Measurements from ENCODE around the gene OR52E4.

Gene OR52E4

DNA sequence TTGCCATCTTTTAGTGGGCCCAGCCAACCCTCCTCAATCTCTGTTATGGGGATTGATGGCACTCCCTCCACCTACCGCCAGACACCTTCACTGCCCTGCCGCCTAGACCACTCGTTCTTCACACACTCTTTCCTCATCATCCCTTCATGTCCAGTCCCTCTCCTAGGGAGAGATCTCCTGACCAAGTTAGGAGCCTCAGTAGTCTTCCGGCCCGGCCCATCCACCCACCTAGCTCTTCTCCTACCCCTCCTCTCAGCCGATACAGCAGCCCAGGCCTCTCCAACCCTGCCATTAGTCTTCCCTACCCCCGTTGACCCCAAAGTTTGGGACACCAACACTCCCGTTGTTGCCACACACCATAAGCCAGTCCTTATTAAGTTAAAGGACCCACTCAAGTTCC lies 50.6 kb downstream of the OR52E4 start:
- no peak for DNase-seq (ENCODE audit: low read depth in 2 of 2)
- TF ChIP-seq, protein P1, sequence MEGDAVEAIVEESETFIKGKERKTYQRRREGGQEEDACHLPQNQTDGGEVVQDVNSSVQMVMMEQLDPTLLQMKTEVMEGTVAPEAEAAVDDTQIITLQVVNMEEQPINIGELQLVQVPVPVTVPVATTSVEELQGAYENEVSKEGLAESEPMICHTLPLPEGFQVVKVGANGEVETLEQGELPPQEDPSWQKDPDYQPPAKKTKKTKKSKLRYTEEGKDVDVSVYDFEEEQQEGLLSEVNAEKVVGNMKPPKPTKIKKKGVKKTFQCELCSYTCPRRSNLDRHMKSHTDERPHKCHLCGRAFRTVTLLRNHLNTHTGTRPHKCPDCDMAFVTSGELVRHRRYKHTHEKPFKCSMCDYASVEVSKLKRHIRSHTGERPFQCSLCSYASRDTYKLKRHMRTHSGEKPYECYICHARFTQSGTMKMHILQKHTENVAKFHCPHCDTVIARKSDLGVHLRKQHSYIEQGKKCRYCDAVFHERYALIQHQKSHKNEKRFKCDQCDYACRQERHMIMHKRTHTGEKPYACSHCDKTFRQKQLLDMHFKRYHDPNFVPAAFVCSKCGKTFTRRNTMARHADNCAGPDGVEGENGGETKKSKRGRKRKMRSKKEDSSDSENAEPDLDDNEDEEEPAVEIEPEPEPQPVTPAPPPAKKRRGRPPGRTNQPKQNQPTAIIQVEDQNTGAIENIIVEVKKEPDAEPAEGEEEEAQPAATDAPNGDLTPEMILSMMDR (IDR thresholded peaks at IDR 0.05; ENCODE audit: low read depth, low read length), result no peak
- no peak overlapping the region for H3K4me3 ChIP-seq (replicated peaks in 1 of 2; ENCODE audit: low read depth in 2 of 2, low read length in 2 of 2)

DNA sequence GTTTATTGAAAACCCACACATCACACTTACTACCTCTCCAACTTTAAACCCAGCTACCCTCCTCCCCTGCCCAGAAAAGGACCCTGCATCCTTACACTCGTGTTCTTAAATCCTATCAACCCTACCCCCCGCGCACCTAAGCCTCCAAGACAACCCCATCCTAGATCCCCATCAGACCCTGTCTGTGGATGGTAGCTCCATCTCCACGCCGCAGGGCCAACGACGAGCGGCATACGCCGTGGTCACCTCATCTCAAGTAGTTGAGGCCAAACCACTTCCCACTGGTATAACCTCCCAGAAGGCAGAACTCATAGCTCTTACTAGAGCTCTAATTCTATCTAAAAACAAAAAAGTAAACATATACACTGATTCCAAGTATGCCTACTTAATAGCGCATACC lies 52.2 kb downstream of the OR52E4 start:
- DNase-seq (ENCODE audit: low read depth in 2 of 2), result no peak
- TF ChIP-seq, protein P1 (IDR thresholded peaks at IDR 0.05; ENCODE audit: low read depth, low read length), result no peak

DNA sequence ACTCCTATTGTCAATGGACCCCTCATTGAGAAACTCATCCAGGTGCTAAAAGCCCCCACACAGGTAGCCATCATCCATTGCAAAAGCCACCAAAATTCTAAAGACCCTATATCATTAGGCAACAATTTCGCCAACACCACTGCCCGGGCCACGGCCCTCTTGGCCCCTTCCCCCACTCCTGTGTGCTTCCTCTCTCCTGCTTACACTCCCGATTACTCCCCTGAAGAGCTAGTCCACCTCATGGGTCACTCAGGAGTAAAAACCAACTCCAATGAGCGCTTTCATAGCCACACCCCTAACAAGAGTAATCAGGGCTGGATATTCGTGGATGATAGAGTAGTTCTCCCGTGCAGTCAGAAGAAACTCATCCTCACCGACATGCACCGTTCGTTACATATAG lies 52.7 kb downstream of the OR52E4 start:
- H3K4me3 ChIP-seq (replicated peaks in 1 of 2; ENCODE audit: low read depth in 2 of 2, low read length in 2 of 2), result no peak overlapping the region
- DNase-seq (ENCODE audit: low read depth in 2 of 2), result no peak
- TF ChIP-seq, protein P1 (IDR thresholded peaks at IDR 0.05; ENCODE audit: low read depth, low read length), result no peak

More for the DNA sequence above, 52.2 kb downstream of the OR52E4 start:
- no peak overlapping the region for H3K4me3 ChIP-seq (replicated peaks in 1 of 2; ENCODE audit: low read depth in 2 of 2, low read length in 2 of 2)
